Uterus (tissue), 4 donors: ENCODE results near the gene KCNMB1. TPM values are rescaled to one million over a fixed set of nuclear protein-coding genes. Genes with fewer than 3 reads are reported as not detected.
"Not testable (repeated sequence)": the region's sequence is repeated elsewhere in the genome, so short reads cannot be mapped to it uniquely, and the experiment has no call there.

ENCODE experiments used
- DNase-seq, 2 donors: peaks; one replicate each; pipeline ENCODE4 v3.0.0-alpha.2; 2019 to 2020
- H3K27ac ChIP-seq, 2 donors: fragments of 200-600 bp; sonication (generic); 1 replicate in 1 of 2; 2 replicates in 1 of 2; pipeline ENCODE4 v1.5.1; 2016 to 2018
- H3K27me3 ChIP-seq, 2 donors: fragments of 200-600 bp; sonication (generic); one replicate each; pipeline ENCODE4 v1.5.1; 2018 to 2019; ENCODE audit warnings: control low read depth in 1 of 2
- H3K36me3 ChIP-seq, 2 donors: fragments of 200-600 bp; sonication (generic); one replicate each; pipeline ENCODE4 v1.5.1; 2019; ENCODE audit warnings: control low read depth in 1 of 2
- H3K4me1 ChIP-seq, 2 donors: fragments of 200-600 bp; sonication (generic); one replicate each; pipeline ENCODE4 v1.5.1; 2018 to 2019; ENCODE audit warnings: control low read depth in 1 of 2
- H3K4me3 ChIP-seq, 2 donors: fragments of 200-600 bp; sonication (generic); 1 replicate in 1 of 2; 2 replicates in 1 of 2; pipeline ENCODE4 v1.5.1; 2018 to 2019; ENCODE audit warnings: mild to moderate bottlenecking in 1 of 2
- H3K9me3 ChIP-seq, 2 donors: fragments of 200-600 bp; sonication (generic); one replicate each; pipeline ENCODE4 v1.5.1; 2019; ENCODE audit warnings: control low read depth in 1 of 2
- CTCF ChIP-seq, 4 experiments: fragments of 200-600 bp in 2 of 4; fragments of 450-650 bp in 2 of 4; sonication (generic) in 2 of 4; IDR thresholded peaks; one replicate each; pipeline ENCODE4 v1.5.1; 2016 to 2019; ENCODE audit warnings: antibody characterized with exemption in 4 of 4, mild to moderate bottlenecking in 2 of 4, moderate library complexity in 1 of 4
- POLR2A ChIP-seq, 2 donors: fragments of 450-650 bp; IDR thresholded peaks; one replicate each; pipeline ENCODE4 v1.6.1; 2016; ENCODE audit warnings: antibody characterized with exemption in 2 of 2, mild to moderate bottlenecking in 1 of 2, moderate library complexity in 1 of 2
- intact Hi-C: fragments of 100-400 bp; cut with DNase I; formaldehyde crosslinking; loops from one replicate; pipeline ENCODE4 v1.15.1; 2023; ENCODE audit warnings: low total_unique reads
- total RNA-seq, 4 donors: library from RNA; depleted of rRNA in 3 of 4; stranded (reverse); fragments of >200 nt in 3 of 4; gene quantifications; one replicate each; pipeline versions ENCODE4 v1.1.0 to v1.2.4, GENCODE V29; 2014 to 2023
- donor health status: DM: yes; HTN: yes; CAD: no.

KCNMB1 gene
- total RNA-seq, 4 donors from 2014 or later = 5.7 to 42.6 (median 8.7) TPM

DNA sequence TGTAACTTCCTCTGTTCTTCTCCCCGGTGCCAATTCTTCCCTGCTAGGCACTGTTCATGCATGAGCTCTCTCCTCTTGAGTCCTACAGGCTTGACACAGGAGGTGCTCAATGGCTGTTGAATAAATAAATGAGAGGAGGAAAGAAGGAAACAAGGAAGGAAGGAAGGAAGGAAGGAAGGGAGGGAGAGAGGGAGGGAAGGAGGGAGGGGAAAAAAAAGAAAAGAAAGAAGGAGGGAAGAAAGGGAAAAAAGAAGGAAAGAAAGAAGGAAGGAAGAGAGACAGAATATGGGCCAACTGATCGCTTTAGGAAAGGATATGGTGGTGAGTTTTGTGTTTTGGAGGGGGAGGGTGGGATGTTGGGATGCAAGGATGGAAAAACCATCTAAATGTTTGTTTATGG is 6.4 kb downstream of the KCNMB1 start:
- no peak overlapping the region for H3K27ac ChIP-seq
- no peaks in the 10 kb centered on the region for H3K27me3 ChIP-seq
- no peaks in the 10 kb centered on the region for H3K4me1 ChIP-seq
- intact Hi-C loops = no loop called here
- H3K4me3 ChIP-seq = no peak overlapping the region
- no peak for DNase-seq
- H3K9me3 ChIP-seq = no peaks in the 10 kb centered on the region
- TF ChIP-seq POLR2A (IDR thresholded peaks at IDR 0.05) (no peak), CTCF (IDR thresholded peaks at IDR 0.05) (no peak)
- no peaks in the 10 kb centered on the region for H3K36me3 ChIP-seq

DNA sequence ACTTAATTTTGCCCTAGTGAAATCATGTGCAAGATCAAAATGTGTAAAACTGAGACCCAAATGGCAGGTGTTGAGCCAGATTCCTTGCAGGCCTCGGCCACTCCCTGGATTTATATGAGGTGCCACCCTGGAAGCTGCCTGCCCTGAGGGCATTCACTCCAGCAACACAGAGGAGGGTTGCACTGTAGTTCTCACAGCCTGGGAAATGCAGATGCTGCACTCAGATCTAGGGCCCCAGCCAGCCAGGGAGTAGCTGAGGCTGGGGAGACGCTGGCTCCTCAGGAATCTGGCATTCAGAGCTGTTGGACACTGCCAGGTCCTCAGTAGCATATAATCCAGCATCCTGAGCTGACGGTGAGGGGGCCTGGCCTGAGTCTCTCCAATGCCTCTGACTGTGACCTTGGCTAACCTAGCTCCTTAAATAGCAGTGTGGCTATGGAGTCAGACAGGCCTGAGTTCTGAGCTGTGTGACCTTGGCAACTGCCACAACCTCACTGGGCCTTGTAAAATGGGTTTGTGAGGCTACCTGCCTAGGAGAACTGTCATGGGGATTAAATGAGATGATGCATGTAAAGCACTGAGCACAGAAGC is 8.7 kb downstream of the KCNMB1 start:
- Histone ChIP-seq H3K36me3 (no peaks in the 10 kb centered on the region), H3K27me3 (no peaks in the 10 kb centered on the region), H3K4me3 (no peak overlapping the region), H3K4me1 (no peaks in the 10 kb centered on the region), H3K27ac (no peak overlapping the region), H3K9me3 (no peaks in the 10 kb centered on the region)
- intact Hi-C loops = no loop called here
- TF ChIP-seq POLR2A (IDR thresholded peaks at IDR 0.05) = no peak
- no peak for TF ChIP-seq CTCF (IDR thresholded peaks at IDR 0.05)
- no peak for DNase-seq

DNA sequence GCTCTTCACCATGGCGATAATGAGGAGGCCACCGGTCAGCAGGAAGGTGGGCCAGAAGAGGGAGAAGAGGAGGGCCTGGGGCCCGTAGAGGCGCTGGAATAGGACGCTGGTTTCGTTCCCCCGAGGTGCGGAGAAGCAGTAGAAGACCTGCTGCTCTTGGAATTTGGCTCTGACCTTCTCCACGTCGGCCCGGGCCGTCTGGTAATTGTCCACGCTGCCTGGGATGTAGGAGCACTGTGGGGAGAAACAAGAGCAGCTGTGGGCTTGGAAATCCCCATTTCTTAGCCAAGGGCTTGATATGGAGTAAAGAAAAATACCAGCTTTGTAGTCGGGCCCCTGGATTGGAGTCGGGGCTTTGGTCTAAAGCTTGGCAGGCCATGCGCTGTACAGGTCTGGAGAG is 10.4 kb downstream of the KCNMB1 start:
- no peak overlapping the region for H3K27ac ChIP-seq

DNA sequence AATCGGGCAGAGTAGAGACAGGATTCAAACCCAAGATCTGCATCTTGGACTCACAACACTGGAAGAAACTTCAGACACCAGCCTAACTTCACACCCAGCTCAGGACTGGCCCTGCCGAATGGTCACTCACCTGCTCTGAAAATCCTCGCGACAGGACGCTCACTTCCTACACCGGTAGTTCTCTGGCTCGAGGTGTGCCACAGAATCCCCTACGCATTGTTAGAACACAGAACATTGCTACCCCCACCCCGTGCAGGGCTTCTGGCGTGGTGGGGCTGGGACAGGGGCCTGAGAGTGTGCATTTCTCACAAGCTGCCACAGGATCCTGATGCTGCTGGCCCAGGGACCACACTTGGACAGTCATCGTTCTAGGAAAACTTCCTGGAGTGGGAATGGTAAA is 12.1 kb downstream of the KCNMB1 start:
- Histone ChIP-seq H3K27ac (no peak overlapping the region), H3K4me1 (no peaks in the 10 kb centered on the region), H3K36me3 (no peaks in the 10 kb centered on the region), H3K9me3 (no peaks in the 10 kb centered on the region), H3K27me3 (no peaks in the 10 kb centered on the region), H3K4me3 (no peak overlapping the region)
- intact Hi-C loops = no loop called here
- DNase-seq = no peak
- TF ChIP-seq POLR2A (IDR thresholded peaks at IDR 0.05) (no peak), CTCF (IDR thresholded peaks at IDR 0.05) (no peak)

More for the DNA sequence above, 10.4 kb downstream of the KCNMB1 start:
- H3K4me1 ChIP-seq = no peaks in the 10 kb centered on the region
- H3K36me3 ChIP-seq = no peaks in the 10 kb centered on the region
- no peaks in the 10 kb centered on the region for H3K9me3 ChIP-seq
- no peak overlapping the region for H3K4me3 ChIP-seq
- intact Hi-C loops = no loop called here
- H3K27me3 ChIP-seq = no peaks in the 10 kb centered on the region
- TF ChIP-seq POLR2A (IDR thresholded peaks at IDR 0.05) (no peak), CTCF (IDR thresholded peaks at IDR 0.05) (no peak)
- DNase-seq = no peak

GRCh38 chr5:170376526-170376925 is 12.6 kb downstream of the KCNMB1 start:
- DNase-seq, H3K27ac ChIP-seq, intact Hi-C loops, H3K4me3 ChIP-seq, H3K9me3 ChIP-seq, H3K4me1 ChIP-seq, H3K27me3 ChIP-seq, H3K36me3 ChIP-seq: not testable (repeated sequence)

DNA sequence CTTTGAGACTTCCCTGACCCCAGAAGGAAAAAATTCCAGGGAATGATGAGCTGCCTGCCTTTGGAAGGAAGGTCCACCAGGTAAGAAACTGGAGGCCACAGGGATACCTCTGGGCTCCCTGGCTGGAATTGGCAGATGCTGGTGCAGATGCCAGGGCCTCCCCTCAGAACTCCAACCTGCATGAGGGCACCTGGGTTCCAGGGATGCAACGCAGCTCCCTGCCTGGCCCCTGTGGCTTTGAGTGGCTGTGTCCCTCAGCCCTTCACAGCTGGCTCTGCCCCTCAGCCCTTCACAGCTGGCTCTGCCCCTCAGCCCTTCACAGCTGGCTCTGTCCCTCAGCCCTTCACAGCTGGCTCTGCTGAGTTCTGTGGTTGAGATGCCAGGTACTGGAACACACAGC is 13.9 kb downstream of the KCNMB1 start:
- Histone ChIP-seq H3K27me3 (no peaks in the 10 kb centered on the region), H3K27ac (no peak overlapping the region), H3K4me3 (no peak overlapping the region), H3K9me3 (no peaks in the 10 kb centered on the region), H3K4me1 (no peaks in the 10 kb centered on the region), H3K36me3 (no peaks in the 10 kb centered on the region)
- no peak for TF ChIP-seq CTCF (IDR thresholded peaks at IDR 0.05)
- TF ChIP-seq POLR2A (IDR thresholded peaks at IDR 0.05) = no peak
- DNase-seq = no peak
- intact Hi-C loops = no loop called here
